ENCODE measurements around the gene TPD52L1.
A peak's percentile ranks its signal among the peaks of the same experiment; 100 is the strongest.

TPD52L1 gene

GRCh38 chr6:125191916-125192609 is 38.5 kb downstream of the TPD52L1 start:
- Histone ChIP-seq H3K4me2 (ENCODE audit: low read length) (no peak overlapping the region), H3K4me1 (ENCODE audit: control insufficient read depth, low read length) (no peaks in the 10 kb centered on the region), H3K27me3 (ENCODE audit: control insufficient read depth, low read length) (no peaks in the 10 kb centered on the region), H3K27ac (ENCODE audit: low read depth, low read length) (no peak overlapping the region), H3K4me3 (ENCODE audit: low read length) (no peak overlapping the region), H3K36me3 (ENCODE audit: control insufficient read depth, low read length) (no peaks in the 10 kb centered on the region), H3K9me3 (ENCODE audit: control insufficient read depth, insufficient read depth, low read length) (no peaks in the 10 kb centered on the region), H3F3A (ENCODE audit: control insufficient read depth, insufficient read depth) (no peaks in the 10 kb centered on the region), H3K79me2 (ENCODE audit: control insufficient read depth, low read length) (no peaks in the 10 kb centered on the region), H4K20me1 (ENCODE audit: control insufficient read depth, insufficient read depth, low read depth, low read length) (no peaks in the 10 kb centered on the region), H3K9me2 (replicated peaks; ENCODE audit: control insufficient read depth, low read length) (no peaks in the 10 kb centered on the region)
- TF ChIP-seq CTCF (IDR thresholded peaks at IDR 0.05; ENCODE audit: low read depth, low read length, poor library complexity, severe bottlenecking) (peak; percentile 75), EZH2phosphoT487 (IDR thresholded peaks at IDR 0.05; ENCODE audit: borderline replicate concordance, low read length) (no peak)

- no peaks in the 10 kb centered on the region for H3K9me3 ChIP-seq (ENCODE audit: control insufficient read depth, insufficient read depth, low read length)
- no peaks in the 10 kb centered on the region for H4K20me1 ChIP-seq (ENCODE audit: control insufficient read depth, insufficient read depth, low read depth, low read length)
- no peaks in the 10 kb centered on the region for H3F3A ChIP-seq (ENCODE audit: control insufficient read depth, insufficient read depth)
- H3K27ac ChIP-seq (ENCODE audit: low read depth, low read length), result no peak overlapping the region
- H3K36me3 ChIP-seq (ENCODE audit: control insufficient read depth, low read length), result no peaks in the 10 kb centered on the region
- H3K4me2 ChIP-seq (ENCODE audit: low read length), result no peak overlapping the region
- H3K27me3 ChIP-seq (ENCODE audit: control insufficient read depth, low read length), result no peaks in the 10 kb centered on the region; the same call in 1 of the 2 replicates
- no peak for TF ChIP-seq CTCF (IDR thresholded peaks at IDR 0.05; ENCODE audit: low read depth, low read length, poor library complexity, severe bottlenecking)
- no peak for TF ChIP-seq EZH2phosphoT487 (IDR thresholded peaks at IDR 0.05; ENCODE audit: borderline replicate concordance, low read length)
- H3K4me1 ChIP-seq (ENCODE audit: control insufficient read depth, low read length), result no peaks in the 10 kb centered on the region
- H3K4me3 ChIP-seq (ENCODE audit: low read length), result no peak overlapping the region
- H3K79me2 ChIP-seq (ENCODE audit: control insufficient read depth, low read length), result no peaks in the 10 kb centered on the region
- H3K9me2 ChIP-seq (replicated peaks; ENCODE audit: control insufficient read depth, low read length), result no peaks in the 10 kb centered on the region
Measured at GRCh38 chr6:125192610-125192930, 39.0 kb downstream of the TPD52L1 start.

GRCh38 chr6:125193208-125193607 is 39.6 kb downstream of the TPD52L1 start:
- Histone ChIP-seq H3K4me3 (ENCODE audit: low read length) (no peak overlapping the region), H3K4me2 (ENCODE audit: low read length) (no peak overlapping the region), H3K27ac (ENCODE audit: low read depth, low read length) (no peak overlapping the region)

More at GRCh38 chr6:125193208-125193607, 39.6 kb downstream of the TPD52L1 start:
- no peaks in the 10 kb centered on the region for H3K4me1 ChIP-seq (ENCODE audit: control insufficient read depth, low read length)
- H3K9me2 ChIP-seq (replicated peaks; ENCODE audit: control insufficient read depth, low read length), result no peaks in the 10 kb centered on the region
- no peaks in the 10 kb centered on the region for H4K20me1 ChIP-seq (ENCODE audit: control insufficient read depth, insufficient read depth, low read depth, low read length)
- H3K79me2 ChIP-seq (ENCODE audit: control insufficient read depth, low read length), result no peaks in the 10 kb centered on the region
- H3K27me3 ChIP-seq (ENCODE audit: control insufficient read depth, low read length), result peaks cover 4% of the 10 kb centered on the region; the same call in 1 of the 2 replicates
- no peaks in the 10 kb centered on the region for H3F3A ChIP-seq (ENCODE audit: control insufficient read depth, insufficient read depth)
- TF ChIP-seq CTCF (IDR thresholded peaks at IDR 0.05; ENCODE audit: low read depth, low read length, poor library complexity, severe bottlenecking) (no peak), EZH2phosphoT487 (IDR thresholded peaks at IDR 0.05; ENCODE audit: borderline replicate concordance, low read length) (no peak)
- H3K36me3 ChIP-seq (ENCODE audit: control insufficient read depth, low read length), result no peaks in the 10 kb centered on the region
- H3K9me3 ChIP-seq (ENCODE audit: control insufficient read depth, insufficient read depth, low read length), result no peaks in the 10 kb centered on the region
